GDM1 (cell line): ENCODE results near the gene ARSB.
"Not testable (repeated sequence)": the region's sequence is repeated elsewhere in the genome, so short reads cannot be mapped to it uniquely, and the experiment has no call there.

Experiments used
- DNase-seq: peaks from one replicate; lab custom pipeline; 2025; lab: John Stamatoyannopoulos, UW

The ARSB gene

GRCh38 chr5:78747705-78748359 lies 237.3 kb downstream of the ARSB start:
- no peak for DNase-seq

- no peak for DNase-seq
These were observed 238.1 kb downstream of the ARSB start for GRCh38 chr5:78747055-78747454.

GRCh38 chr5:78746021-78746770 lies 238.9 kb downstream of the ARSB start:
- no peak for DNase-seq

GRCh38 chr5:78744951-78745534 lies 240.1 kb downstream of the ARSB start:
- no peak for DNase-seq

- DNase-seq, result no peak
These were observed 244.1 kb downstream of the ARSB start for GRCh38 chr5:78741019-78741418.

GRCh38 chr5:78738693-78739300 lies 246.3 kb downstream of the ARSB start:
- no peak for DNase-seq

- no peak for DNase-seq
These were observed 247.0 kb downstream of the ARSB start for GRCh38 chr5:78738104-78738503.

GRCh38 chr5:78735834-78736463 lies 249.2 kb downstream of the ARSB start:
- no peak for DNase-seq

GRCh38 chr5:78734950-78735349 lies 250.2 kb downstream of the ARSB start:
- no peak for DNase-seq

GRCh38 chr5:78734094-78734845 lies 250.8 kb downstream of the ARSB start:
- DNase-seq, result no peak

GRCh38 chr5:78732721-78733120 lies 252.4 kb downstream of the ARSB start:
- DNase-seq, result not testable (repeated sequence)

- DNase-seq, result no peak
These were observed 253.2 kb downstream of the ARSB start for GRCh38 chr5:78731884-78732283.

- no peak for DNase-seq
These were observed 254.6 kb downstream of the ARSB start for GRCh38 chr5:78730300-78731094.

- DNase-seq, result no peak
These were observed 257.0 kb downstream of the ARSB start for GRCh38 chr5:78727786-78728761.
